A549 treated with Mapracorat at 1 μM for 4 hours (cell line): ENCODE results near the gene YIPF2. TPM values are rescaled to one million over a fixed set of nuclear protein-coding genes. Genes with fewer than 3 reads are reported as not detected.

Experiments
- total RNA-seq: library from RNA; stranded (reverse); fragments of 200-300 nt; extraction: Qiagen RNA extraction; gene quantifications from 5 replicates; pipeline ENCODE4 v1.2.3, GENCODE V29; 2022

YIPF2 gene
- 15.6 to 21.3 TPM (median 20.6 TPM) in 5 replicates for total RNA-seq

DNA sequence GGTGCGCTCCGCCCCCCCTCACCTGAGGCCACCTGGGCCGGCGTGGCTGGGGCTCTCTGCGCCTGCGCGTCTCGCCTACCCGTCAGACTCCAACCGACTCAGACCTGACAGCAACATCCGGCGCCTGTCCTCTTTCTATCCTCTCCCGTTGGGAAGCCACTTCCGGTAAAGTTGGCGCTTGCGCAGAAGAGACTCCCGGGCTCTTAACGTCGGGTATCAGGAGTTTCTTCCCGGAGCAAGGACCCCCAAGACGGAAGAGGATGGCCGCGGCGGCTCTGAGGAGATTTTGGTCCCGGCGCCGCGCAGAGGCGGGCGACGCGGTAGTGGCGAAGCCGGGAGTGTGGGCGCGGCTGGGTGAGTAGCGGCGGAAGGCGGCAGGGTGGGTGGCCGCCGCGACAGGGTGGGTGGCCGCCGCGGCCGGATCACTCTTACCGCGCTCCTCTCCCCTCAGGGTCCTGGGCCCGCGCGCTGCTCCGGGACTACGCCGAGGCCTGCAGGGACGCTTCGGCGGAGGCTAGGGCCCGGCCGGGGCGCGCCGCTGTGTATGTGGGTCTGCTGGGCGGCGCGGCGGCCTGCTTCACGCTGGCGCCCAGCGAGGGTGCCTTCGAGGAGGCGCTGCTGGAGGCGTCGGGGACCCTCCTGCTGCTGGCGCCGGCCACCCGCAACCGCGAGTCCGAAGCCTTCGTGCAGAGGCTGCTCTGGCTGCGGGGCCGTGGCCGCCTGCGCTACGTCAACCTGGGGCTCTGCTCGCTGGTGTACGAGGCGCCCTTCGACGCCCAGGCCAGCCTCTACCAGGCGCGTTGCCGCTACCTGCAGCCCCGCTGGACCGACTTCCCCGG lies at the start of gene YIPF2, which contains the start of gene TIMM29:
YIPF2 (minus strand) TSS at position 77 of the 839 bp plus-strand sequence. CDS start 229 bp downstream, outside the sequence.
TIMM29 (plus strand) TSS at position 249 of the 839 bp plus-strand sequence; CDS start at position 261, 12 bp downstream.

DNA sequence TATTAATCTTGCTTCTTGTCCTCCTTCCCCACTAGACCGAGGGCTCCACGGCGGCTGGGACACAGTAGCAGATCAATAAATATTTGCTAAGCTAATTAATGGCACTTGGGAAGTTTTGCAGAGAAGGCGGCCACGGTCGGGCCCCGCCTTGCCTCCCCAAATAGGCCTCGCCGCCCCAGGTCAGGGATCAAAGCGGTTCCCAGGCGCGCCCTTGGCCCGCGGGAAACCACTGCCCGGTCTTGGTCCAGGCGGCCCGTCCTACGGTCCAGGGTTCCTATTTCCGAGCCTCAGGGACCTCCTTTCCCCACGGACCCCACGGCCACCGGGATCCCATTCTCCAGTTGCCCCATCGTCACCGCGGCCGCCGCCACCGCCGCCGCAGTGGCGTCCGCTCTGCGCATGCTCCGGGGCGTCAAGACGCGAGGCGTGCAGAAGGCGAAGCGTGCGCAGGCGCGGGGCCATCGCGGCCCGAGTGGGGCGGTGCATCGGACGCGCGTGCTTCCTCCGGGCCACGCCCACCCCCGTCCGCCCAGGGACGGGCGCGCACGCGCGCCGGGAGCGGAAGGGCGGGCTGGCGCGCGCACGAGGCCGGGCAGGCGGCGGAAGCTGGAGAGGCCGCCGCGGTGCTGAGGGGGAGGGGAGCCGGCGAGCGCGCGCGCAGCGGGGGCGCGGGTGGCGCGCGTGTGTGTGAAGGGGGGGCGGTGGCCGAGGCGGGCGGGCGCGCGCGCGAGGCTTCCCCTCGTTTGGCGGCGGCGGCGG lies 32.1 kb upstream of the YIPF2 start, which contains the start of gene SMARCA4:
SMARCA4 (plus strand) TSS at position 717 of the 759 bp plus-strand sequence. CDS start 23,122 bp downstream, outside the sequence.

Other genes with a start within 250 kb of the YIPF2 start
- gene QTRT1, start 227.2 kb downstream of the YIPF2 start, total RNA-seq = 30.8 to 38.5 TPM (median 33.6 TPM) in 5 replicates
- gene DNM2, start 210.6 kb downstream of the YIPF2 start, total RNA-seq = 45.3 to 56.4 TPM (median 55.6 TPM) in 5 replicates
- gene TMED1, start 92.4 kb downstream of the YIPF2 start, total RNA-seq = 22.2 to 31.8 TPM (median 30.5 TPM) in 5 replicates
- gene C19orf38, start 80.2 kb downstream of the YIPF2 start, total RNA-seq = 0.14 to 0.30 TPM (median 0.15 TPM) in 3 of 5 replicates, not detected in the others
- 36.1 to 49.9 TPM (median 45.7 TPM) in 5 replicates for gene CARM1, start 57.1 kb downstream of the YIPF2 start, total RNA-seq
- gene TIMM29, start 172 bp upstream of the YIPF2 start, total RNA-seq = 11.6 to 19.2 TPM (median 17.5 TPM) in 5 replicates
- 7.4 to 11.3 TPM (median 9.7 TPM) in 5 replicates for gene SMARCA4, start 32.4 kb upstream of the YIPF2 start, total RNA-seq
- gene LDLR, start 160.8 kb upstream of the YIPF2 start, total RNA-seq = 20.6 to 29.6 TPM (median 27.1 TPM) in 5 replicates
- gene SPC24, start 227.1 kb upstream of the YIPF2 start, total RNA-seq = 14.5 to 21.4 TPM (median 18.8 TPM) in 5 replicates